Activated CD8-positive, alpha-beta T cell treated with anti-CD3 and anti-CD28 coated beads, Interleukin-2, amount 10 ng/mL, durations not matched to agents 7 days and 5 days (primary cell): Measurements from ENCODE around the gene TAB2. TPM values are rescaled to one million over a fixed set of nuclear protein-coding genes. Genes with fewer than 3 reads are reported as not detected.

Source experiments
- ATAC-seq: fragments of 150-1000 bp; cut with Tn5 transposase; one replicate; pipeline ENCODE4 v1.10.0; 2021; ENCODE audit warnings: moderate library complexity
- CTCF ChIA-PET: fragments of 350-600 bp; sonication (Branson Sonifier 250); formaldehyde crosslinking; loops from one replicate; lab custom pipeline; 2021; ENCODE audit warnings: antibody characterized with exemption; lab: Charles Lee
- POLR2A ChIA-PET: fragments of 350-600 bp; sonication (Branson Sonifier 250); formaldehyde crosslinking; loops from one replicate; lab custom pipeline; 2021; ENCODE audit warnings: antibody characterized with exemption; lab: Charles Lee
- DNase-seq: peaks from one replicate; pipeline ENCODE4 v3.0.0-alpha.2; 2020
- H3K27ac Mint-ChIP-seq: one replicate; pipeline ENCODE4 v1.8.0; 2021; ENCODE audit warnings: mild to moderate bottlenecking, mixed read lengths
- H3K27me3 Mint-ChIP-seq: one replicate; pipeline ENCODE4 v1.8.0; 2021; ENCODE audit warnings: low read depth, mixed read lengths
- H3K36me3 Mint-ChIP-seq: one replicate; pipeline ENCODE4 v1.8.0; 2021; ENCODE audit warnings: low read depth, mixed read lengths
- H3K4me1 Mint-ChIP-seq: one replicate; pipeline ENCODE4 v1.8.0; 2021; ENCODE audit warnings: low read depth, mixed read lengths
- H3K4me3 Mint-ChIP-seq: one replicate; pipeline ENCODE4 v1.8.0; 2021; ENCODE audit warnings: mild to moderate bottlenecking, mixed read lengths
- H3K9me3 Mint-ChIP-seq: one replicate; pipeline ENCODE4 v1.8.0; 2022; ENCODE audit warnings: mixed read lengths; ENCODE audit not compliant: insufficient read depth
- total RNA-seq, 2 experiments: library from RNA; stranded (reverse); gene quantifications; one replicate each; pipeline ENCODE4 v1.2.3, GENCODE V29; 2021

TAB2 gene
- total RNA-seq, 2 experiments from 2014 or later, result 113 to 115 TPM

- ChIA-PET POLR2A (no interaction called here), CTCF (interaction anchor here (1.4 to 2.5 kb wide), 3 partner anchors 11 to 364 kb away, joined by 5 to 8 read pairs (median 5); no protein-coding TSS in a partner anchor)
- Mint-ChIP-seq H3K9me3 (peaks cover 11% of the 10 kb centered on the region), H3K4me3 (no peak overlapping the region), H3K36me3 (peaks cover 85% of the 10 kb centered on the region), H3K27ac (peak overlapping the region; percentile 22), H3K4me1 (peaks cover 56% of the 10 kb centered on the region), H3K27me3 (no peaks in the 10 kb centered on the region)
- DNase-seq (no peak), ATAC-seq (no peak)
Observed at GRCh38 chr6:149392093-149392492, 74.6 kb downstream of the TAB2 start.

GRCh38 chr6:149392535-149392934, 75.0 kb downstream of the TAB2 start:
- Mint-ChIP-seq H3K9me3 (peaks cover 7% of the 10 kb centered on the region), H3K27ac (peak overlapping the region; percentile 22), H3K4me1 (peaks cover 56% of the 10 kb centered on the region), H3K36me3 (peaks cover 85% of the 10 kb centered on the region), H3K27me3 (no peaks in the 10 kb centered on the region), H3K4me3 (no peak overlapping the region)
- no peak for ATAC-seq
- DNase-seq, result no peak
- CTCF ChIA-PET, result interaction anchor here (0.9 to 2.5 kb wide), 4 partner anchors 11 to 364 kb away, joined by 3 to 8 read pairs (median 5); no protein-coding TSS in a partner anchor
- POLR2A ChIA-PET, result no interaction called here

- ATAC-seq, result no peak
- POLR2A ChIA-PET, result no interaction called here
Observed at GRCh38 chr6:149393002-149393679, 75.6 kb downstream of the TAB2 start.

GRCh38 chr6:149395185-149395584, 77.7 kb downstream of the TAB2 start:
- Mint-ChIP-seq H3K4me1 (peaks cover 52% of the 10 kb centered on the region), H3K36me3 (peaks cover 83% of the 10 kb centered on the region), H3K9me3 (peaks cover 6% of the 10 kb centered on the region), H3K27ac (peak overlapping the region; percentile 64), H3K27me3 (no peaks in the 10 kb centered on the region), H3K4me3 (no peak overlapping the region)
- DNase-seq (no peak), ATAC-seq (no peak)
- POLR2A ChIA-PET, result no interaction called here
- CTCF ChIA-PET, result no interaction called here

More at GRCh38 chr6:149393002-149393679, 75.6 kb downstream of the TAB2 start:
- H3K27ac Mint-ChIP-seq, result no peak overlapping the region
- DNase-seq, result no peak
- H3K36me3 Mint-ChIP-seq, result peaks cover 83% of the 10 kb centered on the region
- no peaks in the 10 kb centered on the region for H3K27me3 Mint-ChIP-seq
- CTCF ChIA-PET, result interaction anchor here (0.7 to 2.5 kb wide), 4 partner anchors 22 to 365 kb away, joined by 3 to 8 read pairs (median 4); no protein-coding TSS in a partner anchor
- H3K4me3 Mint-ChIP-seq, result no peak overlapping the region
- H3K9me3 Mint-ChIP-seq, result peaks cover 6% of the 10 kb centered on the region
- H3K4me1 Mint-ChIP-seq, result peaks cover 54% of the 10 kb centered on the region

GRCh38 chr6:149397384-149397783, 79.9 kb downstream of the TAB2 start:
- H3K27me3 Mint-ChIP-seq, result no peaks in the 10 kb centered on the region
- peaks cover 34% of the 10 kb centered on the region for H3K4me1 Mint-ChIP-seq
- no peak overlapping the region for H3K4me3 Mint-ChIP-seq
- ChIA-PET CTCF (interaction anchor here (2.5 kb wide), 1 partner anchor 35 kb away, joined by 12 read pairs; no protein-coding TSS in a partner anchor), POLR2A (no interaction called here)
- H3K27ac Mint-ChIP-seq, result no peak overlapping the region
- peaks cover 82% of the 10 kb centered on the region for H3K36me3 Mint-ChIP-seq
- ATAC-seq (no peak), DNase-seq (no peak)
- peaks cover 6% of the 10 kb centered on the region for H3K9me3 Mint-ChIP-seq

GRCh38 chr6:149400050-149400449, 82.5 kb downstream of the TAB2 start, which contains the start of gene SUMO4:
SUMO4 (plus strand) TSS chr6:149400262; CDS start chr6:149400392, 130 bp downstream.
- peaks cover 30% of the 10 kb centered on the region for H3K4me1 Mint-ChIP-seq
- no peaks in the 10 kb centered on the region for H3K9me3 Mint-ChIP-seq
- CTCF ChIA-PET, result no interaction called here
- peak within 1 kb of the TSS; percentile 21 for H3K27ac Mint-ChIP-seq
- no peak within 1 kb of the TSS for H3K4me3 Mint-ChIP-seq
- POLR2A ChIA-PET, result no interaction called here
- ATAC-seq, result no peak
- H3K27me3 Mint-ChIP-seq, result no peaks in the 10 kb centered on the region
- DNase-seq, result no peak
- peaks cover 83% of the 10 kb centered on the region for H3K36me3 Mint-ChIP-seq

GRCh38 chr6:149403534-149403933, 86.0 kb downstream of the TAB2 start:
- Mint-ChIP-seq H3K9me3 (no peaks in the 10 kb centered on the region), H3K36me3 (peaks cover 79% of the 10 kb centered on the region), H3K4me1 (peaks cover 25% of the 10 kb centered on the region), H3K27ac (peak overlapping the region; percentile 50), H3K4me3 (no peak overlapping the region), H3K27me3 (no peaks in the 10 kb centered on the region)
- ChIA-PET CTCF (no interaction called here), POLR2A (no interaction called here)
- DNase-seq, result no peak
- ATAC-seq, result no peak

- Mint-ChIP-seq H3K36me3 (peaks cover 81% of the 10 kb centered on the region), H3K4me1 (peaks cover 25% of the 10 kb centered on the region), H3K9me3 (no peaks in the 10 kb centered on the region), H3K4me3 (no peak overlapping the region), H3K27ac (no peak overlapping the region), H3K27me3 (no peaks in the 10 kb centered on the region)
- ChIA-PET CTCF (interaction anchor here (0.7 to 1.0 kb wide), 2 partner anchors 317 to 323 kb away, joined by 3 read pairs; no protein-coding TSS in a partner anchor), POLR2A (no interaction called here)
- ATAC-seq (no peak), DNase-seq (no peak)
Observed at GRCh38 chr6:149405823-149406765, 88.6 kb downstream of the TAB2 start.

- peaks cover 17% of the 10 kb centered on the region for H3K4me1 Mint-ChIP-seq
- H3K4me3 Mint-ChIP-seq, result no peak overlapping the region
- CTCF ChIA-PET, result interaction anchor here (0.8 to 2.2 kb wide), 4 partner anchors 18 to 381 kb away, joined by 3 to 7 read pairs (median 4); no protein-coding TSS in a partner anchor
- H3K27ac Mint-ChIP-seq, result no peak overlapping the region
- H3K9me3 Mint-ChIP-seq, result no peaks in the 10 kb centered on the region
- ATAC-seq (no peak), DNase-seq (no peak)
- H3K27me3 Mint-ChIP-seq, result no peaks in the 10 kb centered on the region
- POLR2A ChIA-PET, result no interaction called here
- H3K36me3 Mint-ChIP-seq, result peaks cover 73% of the 10 kb centered on the region
Observed at GRCh38 chr6:149409617-149410016, 92.1 kb downstream of the TAB2 start.

- Mint-ChIP-seq H3K4me1 (peaks cover 9% of the 10 kb centered on the region), H3K27ac (peak overlapping the region; percentile 11), H3K36me3 (peaks cover 71% of the 10 kb centered on the region), H3K27me3 (no peaks in the 10 kb centered on the region), H3K9me3 (no peaks in the 10 kb centered on the region), H3K4me3 (no peak overlapping the region)
- POLR2A ChIA-PET, result no interaction called here
- DNase-seq (no peak), ATAC-seq (no peak)
- CTCF ChIA-PET, result interaction anchor here (1.4 to 2.2 kb wide), 3 partner anchors 17 to 382 kb away, joined by 4 to 7 read pairs (median 5); no protein-coding TSS in a partner anchor
Observed at GRCh38 chr6:149410557-149410956, 93.0 kb downstream of the TAB2 start.

- CTCF ChIA-PET, result interaction anchor here (1.0 kb wide), 1 partner anchor 18 kb away, joined by 4 read pairs; no protein-coding TSS in a partner anchor
- H3K4me3 Mint-ChIP-seq, result no peak overlapping the region
- ATAC-seq (no peak), DNase-seq (no peak)
- peaks cover 4% of the 10 kb centered on the region for H3K9me3 Mint-ChIP-seq
- peaks cover 63% of the 10 kb centered on the region for H3K36me3 Mint-ChIP-seq
- no peak overlapping the region for H3K27ac Mint-ChIP-seq
- H3K4me1 Mint-ChIP-seq, result peaks cover 4% of the 10 kb centered on the region
- POLR2A ChIA-PET, result no interaction called here
- H3K27me3 Mint-ChIP-seq, result no peaks in the 10 kb centered on the region
Observed at GRCh38 chr6:149414009-149414408, 96.5 kb downstream of the TAB2 start.
